Erythroblast (primary cell): ENCODE measurements around the gene COMP.

Experiments
- DNase-seq, 2 experiments: peaks; one replicate each; lab custom pipeline; 2025; lab: John Stamatoyannopoulos, UW
- GATA1 ChIP-seq: IDR thresholded peaks from 2 replicates; pipeline ENCODE4 v1.6.1; 2011; ENCODE audit warnings: low read depth, mild to moderate bottlenecking, control low read depth, low read length, moderate library complexity
- POLR2A ChIP-seq: IDR thresholded peaks from 2 replicates; pipeline ENCODE4 v1.6.1; 2011; ENCODE audit warnings: mild to moderate bottlenecking, low read length

Gene COMP

GRCh38 chr19:18745931-18746330 is 45.2 kb downstream of the COMP start:
- no peak for TF ChIP-seq POLR2A
- no peak for TF ChIP-seq GATA1
- DNase-seq, result no peak

DNA sequence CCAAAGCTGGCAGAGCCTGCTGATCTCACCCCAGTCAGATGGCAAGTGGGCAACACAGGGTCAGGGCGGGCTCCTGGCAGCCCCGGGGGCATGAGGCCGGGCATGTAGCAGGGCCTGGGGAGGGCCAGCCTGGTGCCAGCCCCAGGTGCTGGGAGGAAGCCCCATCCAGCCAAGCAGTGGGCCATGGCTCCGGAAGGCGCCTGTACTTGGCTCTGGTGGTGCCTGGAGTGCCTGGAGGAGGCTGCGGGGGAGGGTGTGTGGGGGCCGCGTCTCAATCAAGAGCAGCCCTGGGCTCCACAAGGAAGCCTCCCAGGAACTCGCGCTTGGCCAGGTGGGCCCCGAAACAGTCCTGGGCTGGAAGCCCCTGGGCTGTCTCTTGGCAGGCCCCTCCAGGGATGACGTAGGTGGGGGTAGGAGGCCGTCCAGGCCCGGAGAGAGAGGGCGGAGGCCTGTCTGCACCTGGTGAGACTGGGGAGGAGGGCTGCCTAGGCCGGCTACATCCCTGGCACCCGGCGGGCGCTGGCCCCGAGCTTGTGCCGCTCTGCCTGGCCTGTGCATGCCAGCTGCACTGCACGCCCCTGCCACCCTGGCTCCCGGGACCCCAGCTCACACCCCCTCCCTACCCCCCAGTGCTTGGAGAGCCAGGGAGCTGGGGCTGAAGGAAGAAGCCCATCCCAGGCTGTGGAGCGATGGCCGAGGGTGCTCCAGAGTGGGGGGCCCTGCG is 45.9 kb downstream of the COMP start:
- TF ChIP-seq POLR2A (no peak), GATA1 (no peak)
- DNase-seq, result no peak

GRCh38 chr19:18743784-18744418 is 47.2 kb downstream of the COMP start:
- no peak for DNase-seq
- TF ChIP-seq POLR2A (no peak), GATA1 (no peak)

DNA sequence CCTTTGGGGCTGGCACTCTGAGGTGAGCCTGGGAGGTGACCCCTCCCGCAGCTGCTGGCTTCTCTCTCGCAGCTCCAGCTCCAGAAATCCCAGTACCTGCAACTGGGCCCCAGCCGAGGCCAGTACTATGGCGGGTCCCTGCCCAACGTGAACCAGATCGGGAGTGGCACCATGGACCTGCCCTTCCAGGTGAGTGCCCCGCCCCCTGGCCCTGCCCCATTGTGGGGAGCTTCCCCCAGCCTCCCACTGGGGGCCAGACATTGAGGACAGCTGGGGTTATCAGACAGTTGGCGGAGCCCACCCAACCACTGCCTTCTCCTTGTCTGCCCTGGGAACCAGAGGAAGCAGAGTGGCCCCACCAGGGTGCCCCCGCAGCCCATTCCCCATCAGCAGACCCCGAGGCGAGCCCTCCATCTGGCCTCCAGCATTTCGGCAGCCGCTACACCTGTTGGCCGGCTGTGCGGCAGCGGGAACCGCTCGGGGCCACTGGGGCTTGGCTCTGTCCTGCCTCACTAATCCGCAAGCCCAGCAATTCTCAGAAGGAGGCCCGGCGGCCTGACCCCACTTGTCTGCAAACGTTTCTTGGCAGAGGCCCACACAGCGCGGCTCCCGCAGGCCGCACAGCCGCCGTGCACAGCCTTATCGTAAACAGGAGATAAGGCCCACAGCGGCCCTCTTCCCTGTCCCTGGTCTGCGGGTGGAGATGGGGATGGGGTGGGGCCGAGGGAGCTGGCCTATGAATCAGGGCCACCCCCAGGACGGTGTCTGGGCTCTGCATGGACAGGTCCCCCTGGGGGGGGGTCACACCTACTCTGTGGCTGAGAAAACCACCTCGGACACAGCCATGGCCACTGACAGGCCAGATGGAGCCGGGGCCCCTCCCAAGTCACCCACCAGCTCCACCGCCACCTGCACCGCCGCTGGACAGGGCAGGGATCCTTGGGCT is 48.0 kb downstream of the COMP start:
- no peak for TF ChIP-seq POLR2A
- TF ChIP-seq GATA1, result no peak
- DNase-seq, result peak; percentile 86 to 90

DNA sequence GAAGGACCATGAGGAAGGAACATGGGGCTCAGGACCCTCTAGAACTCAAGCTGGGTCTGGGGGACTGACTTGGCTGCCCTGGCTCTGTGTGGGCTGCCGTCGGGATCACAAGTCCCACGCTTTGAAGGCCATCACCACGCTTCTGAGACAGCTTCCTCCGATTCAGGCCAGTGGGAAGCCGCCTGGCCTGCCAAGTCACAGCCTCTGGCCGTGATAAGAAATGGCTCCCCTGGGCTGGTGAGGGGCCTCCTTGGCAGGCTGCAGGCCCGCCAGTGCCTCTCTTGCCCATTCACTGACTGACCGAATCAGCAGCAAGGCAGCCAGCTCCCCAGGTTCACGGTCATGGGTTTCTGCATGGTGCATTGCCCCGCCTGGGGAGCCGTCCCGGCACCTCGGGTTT is 48.8 kb downstream of the COMP start:
- TF ChIP-seq POLR2A (no peak), GATA1 (no peak)
- no peak for DNase-seq

GRCh38 chr19:18741124-18742121 is 49.7 kb downstream of the COMP start:
- DNase-seq, result no peak

GRCh38 chr19:18738961-18739690 is 52.0 kb downstream of the COMP start:
- DNase-seq, result no peak
- TF ChIP-seq POLR2A (no peak), GATA1 (no peak)

More at GRCh38 chr19:18741124-18742121, 49.7 kb downstream of the COMP start:
- no peak for TF ChIP-seq GATA1
- no peak for TF ChIP-seq POLR2A

DNA sequence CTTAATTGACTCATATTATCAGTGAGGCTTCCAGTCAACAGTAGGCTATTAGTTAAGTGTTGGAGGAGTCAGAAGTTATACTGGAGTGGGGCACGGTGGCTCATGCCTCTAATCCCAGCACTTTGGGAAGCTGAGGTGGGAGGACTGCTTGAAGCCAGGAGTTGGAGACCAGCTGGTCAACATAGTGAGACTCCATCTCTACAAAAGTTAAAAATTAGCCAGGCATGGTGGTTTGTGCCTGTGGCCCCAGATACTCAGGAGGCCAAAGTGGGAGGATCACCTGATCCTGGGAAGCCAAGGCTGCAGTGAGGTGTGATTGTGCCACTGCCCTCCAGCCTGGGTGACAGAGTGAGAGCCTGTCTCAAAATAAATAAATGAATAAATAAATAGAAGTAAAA is 53.2 kb downstream of the COMP start:
- no peak for TF ChIP-seq POLR2A
- TF ChIP-seq GATA1, result no peak

GRCh38 chr19:18737337-18737953 is 53.7 kb downstream of the COMP start:
- DNase-seq, result no peak
- TF ChIP-seq POLR2A (no peak), GATA1 (no peak)

More for the DNA sequence above, 53.2 kb downstream of the COMP start:
- DNase-seq, result no peak

DNA sequence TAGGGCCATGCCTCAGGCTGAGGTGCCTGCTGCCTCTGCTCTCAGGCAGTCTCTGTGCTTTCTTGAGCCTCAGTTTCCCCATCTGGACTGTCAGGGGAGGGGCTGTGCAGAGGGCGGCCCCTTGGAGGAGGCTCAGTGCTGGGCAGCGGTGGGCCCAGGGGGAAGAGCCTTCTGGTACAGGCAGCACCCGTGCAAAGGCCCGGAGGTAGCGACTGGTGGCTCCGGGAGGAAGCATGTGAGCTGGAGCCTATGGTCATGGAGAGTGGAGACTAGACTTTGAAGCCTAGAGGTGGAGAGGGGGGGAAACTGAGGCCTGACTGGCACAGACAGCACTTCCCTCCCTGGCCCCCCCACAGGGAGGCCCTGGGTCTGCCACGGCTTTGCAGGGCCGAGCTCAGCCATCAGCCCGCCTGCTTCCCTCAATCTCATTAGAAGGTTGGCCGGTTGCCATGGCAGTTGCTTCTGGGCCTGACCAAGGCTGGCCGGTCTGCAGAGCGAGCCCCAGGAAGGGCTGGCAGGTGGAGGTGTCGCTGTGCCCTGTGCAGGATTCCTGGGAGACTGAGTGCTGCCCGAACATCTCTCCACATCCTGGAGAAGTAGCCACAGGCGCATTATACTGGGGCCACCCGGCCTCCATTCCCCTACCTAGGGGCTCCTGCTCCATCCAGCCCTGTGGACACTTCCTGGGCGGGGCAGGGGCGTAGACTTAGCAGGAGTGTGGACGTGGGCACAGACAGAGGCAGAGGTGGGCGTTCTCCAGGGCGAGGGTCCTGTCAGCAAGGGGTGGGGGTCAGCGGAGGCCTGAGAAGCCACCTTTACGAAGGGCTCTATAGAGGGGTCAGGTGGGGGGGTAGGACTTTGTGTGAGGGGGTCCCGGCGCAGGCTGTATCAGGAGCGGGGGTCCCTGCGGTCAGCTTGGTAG is 54.4 kb downstream of the COMP start:
- TF ChIP-seq GATA1 (no peak), POLR2A (no peak)
- DNase-seq, result no peak

DNA sequence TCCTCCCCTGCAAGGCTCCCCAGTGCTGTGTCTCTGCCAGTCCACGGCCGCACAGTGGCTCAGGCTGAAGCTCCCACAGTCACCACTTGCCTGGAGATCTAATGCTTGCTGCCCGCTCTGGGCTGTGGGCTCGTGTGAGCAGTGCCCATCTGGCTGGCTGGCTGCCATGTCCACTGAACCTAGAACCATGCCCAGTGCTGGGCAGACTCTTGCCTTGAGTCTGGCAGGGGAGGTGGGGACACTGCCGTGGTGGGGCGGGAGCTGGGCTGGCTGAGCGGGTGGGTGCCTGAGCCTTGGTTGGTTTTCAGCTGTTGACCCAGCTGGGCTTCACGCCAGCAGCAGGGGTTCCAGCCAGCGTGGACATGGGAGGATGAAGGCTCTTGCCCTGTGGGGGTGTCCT is 55.4 kb downstream of the COMP start:
- DNase-seq, result no peak
- no peak for TF ChIP-seq GATA1
- no peak for TF ChIP-seq POLR2A
